Heart right ventricle (tissue), 16 donors: Measurements from ENCODE around the gene IFT88. TPM values are rescaled to one million over a fixed set of nuclear protein-coding genes. Genes with fewer than 3 reads are reported as not detected.

ENCODE experiments used
- ATAC-seq, 8 donors: fragments of 200-7000 bp; cut with Tn5 transposase; one replicate each; pipeline ENCODE4 v1.9.1; 2020; ENCODE audit warnings: mild to moderate bottlenecking in 8 of 8, moderate library complexity in 8 of 8, moderate number of reproducible peaks in 1 of 8
- DNase-seq, 2 donors: peaks; one replicate each; pipeline ENCODE4 v3.0.0-alpha.2; 2020
- H3K27ac ChIP-seq, 10 donors: fragments of 200-600 bp; sonication (generic) in 2 of 10; one replicate each; pipeline versions ENCODE4 v1.5.0 to v1.8.0; 2020 to 2022; ENCODE audit warnings: mild to moderate bottlenecking in 3 of 10
- H3K27me3 ChIP-seq, 7 donors: fragments of 200-600 bp; one replicate each; pipeline ENCODE4 v1.8.0; 2021 to 2022; ENCODE audit warnings: mild to moderate bottlenecking in 2 of 7
- H3K36me3 ChIP-seq, 9 donors: fragments of 200-600 bp; sonication (generic) in 1 of 9; one replicate each; pipeline versions ENCODE4 v1.5.0 to v1.8.0; 2020 to 2022; ENCODE audit warnings: mild to moderate bottlenecking in 2 of 9
- H3K4me1 ChIP-seq, 9 donors: fragments of 200-600 bp; sonication (generic) in 1 of 9; one replicate each; pipeline versions ENCODE4 v1.5.0 to v1.8.0; 2020 to 2022; ENCODE audit warnings: mild to moderate bottlenecking in 4 of 9
- H3K4me3 ChIP-seq, 10 donors: fragments of 200-600 bp; sonication (generic) in 2 of 10; one replicate each; pipeline versions ENCODE4 v1.5.0 to v1.8.0; 2020 to 2022; ENCODE audit warnings: mild to moderate bottlenecking in 7 of 10, moderate library complexity in 2 of 10
- H3K9me3 ChIP-seq, 11 donors: fragments of 200-600 bp in 10 of 11; sonication (generic) in 2 of 11; one replicate each; pipeline versions ENCODE4 v1.5.0 to v1.8.0; 2013 to 2022; ENCODE audit warnings: mild to moderate bottlenecking in 2 of 11, control low read depth in 1 of 11, moderate library complexity in 1 of 11
- CTCF ChIP-seq, 9 donors: fragments of 200-600 bp; sonication (generic) in 2 of 9; IDR thresholded peaks; one replicate each; pipeline versions ENCODE4 v1.5.0 to v1.8.0; 2021 to 2022; ENCODE audit warnings: antibody characterized with exemption in 9 of 9, mild to moderate bottlenecking in 5 of 9, moderate library complexity in 1 of 9
- WGBS, 2 donors: extraction: QIAGEN DNeasy Blood & Tissue Kit; methylation state at CpG; one replicate each; pipeline ENCODE4 v1.1.7; 2013; ENCODE audit warnings: inconsistent platforms in 1 of 2; 5-methylcytosine and 5-hydroxymethylcytosine counted together
- intact Hi-C, 10 donors: fragments of 100-400 bp; cut with DNase I; formaldehyde crosslinking; loops; one replicate each; pipeline versions ENCODE4 v1.11.1 to v1.14.2; 2022
- polyA plus RNA-seq, 2 donors: library from polyadenylated mRNA; stranded (reverse); fragments of 200-250 nt; gene quantifications; one replicate each; pipeline ENCODE4 v1.2.3, GENCODE V29; 2013
- total RNA-seq, 10 donors: library from RNA; stranded (reverse); fragmentation: NEBNext Ultra II Directional in 3 of 10; extraction: Animal tissue kit (Norgen Biotek cat#: 25700) in 3 of 10; gene quantifications; one replicate each; pipeline versions ENCODE4 v1.2.1 to v1.2.4, GENCODE V29; 2021 to 2023
- donor health status: Arrhythmogenic right ventricular cardiomyopathy.
- donor health status: ischemic (EF 13 %, LVEDD 7.1; RV severe dilation, severe dysfunction).
- donor health status: healthy with polysubstance abuse.
- donor health status: DM: no; HTN: yes; CAD: no.
- donor health status: DM: no; HTN: no; CAD: no.
- donor health status: ischemic (EF 25% LVEDD 6.9; RV normal size, moderate dysfunction).
- donor health status: ischemic (EF 25% LVEDD 5.7; RV mildly dilated, moderate dysfunction).
- donor health status: healthy.
- donor health status: DM: yes; HTN: yes; CAD: no.
- donor health status: Ischemic cardiomyopathy.
- donor health status: ischemic (EF 35%, LVEDD 5.7; RV mildly dilated, moderate dysfunction).
- donor health status: nonischemic (EF 11% LVEDD 7.7; RV severe dilation, severe dysfunction).
- donor health status: DM: yes; HTN: yes; CAD: no.
- donor health status: PGD.
- donor health status: ischemic (EF 29% LVEDD 5.4; RV normal size, mild dysfunction).
- donor health status: nonischemic (EF 23%, LVEDD 6.1; RV moderate dilation, normal function).

Gene IFT88
- total and polyA plus RNA-seq, 12 donors, result 5.9 to 13.6 (median 7.3) TPM

- Histone ChIP-seq H3K27ac (no peak overlapping the region), H3K9me3 (no peaks in the 10 kb centered on the region), H3K27me3 (peaks cover 0 to 28% (median 7%) of the 10 kb centered on the region in 7 donors), H3K4me1 (peaks cover 8 to 37% (median 33%) of the 10 kb centered on the region in 9 donors), H3K36me3 (no peaks in the 10 kb centered on the region), H3K4me3 (no peak overlapping the region)
- no peak for TF ChIP-seq CTCF (IDR thresholded peaks at IDR 0.05)
- WGBS, 2 donors, result 94 to 96% methylated on average over 44 of the region's 44 CpGs
- ATAC-seq, result no peak
- intact Hi-C loops, result loop anchor here in 4 of 10 donors (5.0 to 10.0 kb wide), 3 partner anchors 57 to 223 kb away; partner anchors contain the start of gene EEF1AKMT1 (in 1 of the 4)
- DNase-seq, result no peak
These were observed 150.9 kb downstream of the IFT88 start for GRCh38 chr13:20717581-20718542.

GRCh38 chr13:20718958-20719566 lies 152.1 kb downstream of the IFT88 start:
- intact Hi-C loops, result loop anchor here in 4 of 10 donors (5.0 to 10.0 kb wide), 3 partner anchors 56 to 224 kb away; partner anchors contain the start of gene EEF1AKMT1 (in 1 of the 4)
- TF ChIP-seq CTCF (IDR thresholded peaks at IDR 0.05), result no peak
- DNase-seq, result no peak
- no peaks in the 10 kb centered on the region for H3K9me3 ChIP-seq
- H3K4me3 ChIP-seq, result no peak overlapping the region
- H3K4me1 ChIP-seq, result peaks cover 5 to 25% (median 21%) of the 10 kb centered on the region in 9 donors
- H3K36me3 ChIP-seq, result no peaks in the 10 kb centered on the region
- no peak overlapping the region for H3K27ac ChIP-seq
- H3K27me3 ChIP-seq, result peaks cover 0 to 30% (median 7%) of the 10 kb centered on the region in 7 donors
- WGBS, 2 donors, result 92 to 95% methylated on average over 12 of the region's 12 CpGs
- ATAC-seq, result no peak

GRCh38 chr13:20719783-20720182 lies 152.8 kb downstream of the IFT88 start:
- DNase-seq (no peak), ATAC-seq (no peak)
- no peak for TF ChIP-seq CTCF (IDR thresholded peaks at IDR 0.05)
- peaks cover 5 to 18% (median 16%) of the 10 kb centered on the region in 9 donors for H3K4me1 ChIP-seq
- 69 to 80% methylated on average over 13 of the region's 13 CpGs for WGBS, 2 donors
- H3K27ac ChIP-seq, result no peak overlapping the region
- H3K27me3 ChIP-seq, result peaks cover 0 to 30% (median 7%) of the 10 kb centered on the region in 7 donors
- no peaks in the 10 kb centered on the region for H3K9me3 ChIP-seq
- no peaks in the 10 kb centered on the region for H3K36me3 ChIP-seq
- intact Hi-C loops, result loop anchor here in 4 of 10 donors (5.0 to 10.0 kb wide), 3 partner anchors 55 to 225 kb away; partner anchors contain the start of gene EEF1AKMT1 (in 1 of the 4)
- no peak overlapping the region for H3K4me3 ChIP-seq

- Histone ChIP-seq H3K27ac (no peak overlapping the region), H3K4me3 (no peak overlapping the region), H3K27me3 (peaks cover 0 to 30% (median 7%) of the 10 kb centered on the region in 7 donors), H3K36me3 (no peaks in the 10 kb centered on the region), H3K9me3 (no peaks in the 10 kb centered on the region), H3K4me1 (peaks cover 5 to 18% (median 13%) of the 10 kb centered on the region in 9 donors)
- intact Hi-C loops, result no loop called here
- DNase-seq (no peak), ATAC-seq (no peak)
- WGBS, 2 donors, result 82 to 89% methylated on average over 11 of the region's 11 CpGs
- no peak for TF ChIP-seq CTCF (IDR thresholded peaks at IDR 0.05)
These were observed 153.5 kb downstream of the IFT88 start for GRCh38 chr13:20720499-20720898.
